GM12874 (cell line): ENCODE measurements around the gene TBC1D1.

Experiments used
- CTCF ChIP-seq: IDR thresholded peaks from 2 replicates; pipeline ENCODE4 v1.5.1; 2011; ENCODE audit warnings: low read depth, mild to moderate bottlenecking, control low read depth, low read length, moderate library complexity; ENCODE audit not compliant: insufficient read depth

The TBC1D1 gene

DNA sequence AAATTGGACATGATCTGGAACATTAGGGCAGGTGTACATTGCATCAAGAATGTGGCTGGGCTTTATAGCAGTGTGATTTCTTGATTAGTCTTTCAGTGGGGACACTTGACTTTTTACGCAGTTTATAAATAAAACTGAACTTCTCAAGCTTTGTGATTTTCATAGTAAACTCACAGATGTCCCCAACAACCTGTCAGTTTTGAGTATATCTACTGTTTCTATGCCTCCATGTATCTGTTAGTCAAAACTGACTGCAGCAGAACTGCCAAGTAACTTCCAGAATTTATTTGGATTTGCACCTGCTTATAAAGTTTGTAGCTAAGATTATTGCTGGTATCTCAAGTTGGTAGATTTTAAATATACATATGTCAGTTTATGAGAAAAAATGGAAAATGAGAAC is 89.4 kb downstream of the TBC1D1 start:
- no peak for TF ChIP-seq CTCF

DNA sequence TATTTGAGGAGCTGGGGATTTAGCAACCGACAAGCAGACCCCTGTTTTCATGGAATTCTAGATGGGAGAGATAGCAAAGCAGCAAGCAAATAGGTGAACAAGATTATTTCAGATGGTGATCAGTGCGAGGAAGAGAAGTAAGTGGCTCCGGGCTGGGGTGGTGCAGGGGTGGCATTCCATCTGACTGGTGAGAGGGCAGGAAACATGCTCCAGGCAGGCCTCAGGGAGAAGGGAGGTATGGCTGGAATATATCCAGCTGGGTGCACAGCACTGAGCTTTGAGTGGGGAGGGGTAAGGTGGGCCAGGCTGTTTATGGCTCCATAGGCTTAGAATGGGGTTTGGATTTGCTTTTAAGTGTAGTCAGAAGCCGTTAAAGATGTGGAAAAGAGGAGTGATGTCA is 90.5 kb downstream of the TBC1D1 start:
- TF ChIP-seq CTCF, result no peak

- no peak for TF ChIP-seq CTCF
Measured at GRCh38 chr4:37981844-37982720, 91.2 kb downstream of the TBC1D1 start.

GRCh38 chr4:37982736-37983135 is 91.9 kb downstream of the TBC1D1 start:
- TF ChIP-seq CTCF, result no peak

DNA sequence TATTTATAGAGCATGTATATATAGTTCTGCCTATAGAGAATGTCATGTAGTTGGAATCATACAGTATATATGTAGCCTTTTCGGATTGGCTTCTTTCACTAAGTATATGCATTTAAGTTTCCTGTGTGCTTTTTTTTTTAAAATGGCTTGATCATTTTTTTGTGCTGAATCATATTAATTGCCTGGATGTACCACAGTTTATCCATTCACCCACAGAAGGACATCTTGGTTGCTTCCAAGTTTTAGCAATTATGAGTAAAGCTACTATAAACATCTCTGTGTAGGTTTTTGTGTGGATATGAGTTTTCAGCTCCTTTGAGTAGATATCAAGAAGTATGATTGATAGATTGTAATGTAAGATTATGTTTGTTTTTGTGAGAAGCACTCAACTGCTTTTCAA is 93.1 kb downstream of the TBC1D1 start:
- TF ChIP-seq CTCF, result no peak

GRCh38 chr4:37985730-37986275 is 94.9 kb downstream of the TBC1D1 start:
- TF ChIP-seq CTCF, result no peak

- TF ChIP-seq CTCF, result no peak
Measured at GRCh38 chr4:37988670-37989069, 97.8 kb downstream of the TBC1D1 start.
